ENCODE data around the gene OR2AG1. TPM values are rescaled to one million over a fixed set of nuclear protein-coding genes. Genes with fewer than 3 reads are reported as not detected.

Gene OR2AG1
- total and polyA plus RNA-seq, 2 of the 4 experiments (the other 2 are of a cell fraction): not detected

DNA sequence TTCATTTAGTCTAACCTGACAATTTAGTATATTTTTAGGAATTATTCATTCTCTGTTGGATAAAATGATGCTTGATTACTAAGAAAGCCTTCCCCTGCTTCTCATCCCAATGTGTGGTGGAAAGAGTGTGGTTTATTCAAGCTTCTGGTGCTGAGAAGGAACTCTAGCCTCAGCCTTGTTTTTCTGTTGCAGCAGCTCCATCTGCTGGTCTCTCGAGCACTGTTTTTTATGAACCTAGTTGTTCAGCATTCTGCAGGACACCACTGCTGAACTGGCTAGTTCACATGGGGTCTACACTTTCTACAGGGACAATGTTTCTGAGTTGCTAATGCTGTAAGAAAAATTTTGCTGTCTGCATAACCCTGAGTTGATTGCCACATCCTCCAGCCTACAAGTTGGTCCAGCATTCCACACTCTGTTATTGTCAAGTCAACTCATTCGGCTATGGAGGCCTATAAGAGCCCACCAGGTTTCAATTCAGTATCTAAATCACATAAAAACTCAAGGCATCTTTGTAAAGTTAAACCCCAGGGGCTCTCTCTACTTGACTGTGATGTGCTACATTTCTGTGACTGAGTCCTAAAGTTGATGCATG, 25.4 kb upstream of the OR2AG1 start:
- peak; percentile 59 for DNase-seq
- 60% methylated on average over 1 of the region's 2 CpGs; no CpG with 5 or more reads in 1 of the 2 experiments for WGBS, 2 experiments (ENCODE audit: extremely low coverage in 2 of 2, insufficient read length in 1 of 2)
- ATAC-seq (ENCODE audit: low read depth): peak; percentile 90
- TF ChIP-seq SMC3 (IDR thresholded peaks at IDR 0.05; ENCODE audit: low read depth, low read length): peak; percentile 39; the same call in 1 of the 2 replicates
- TF ChIP-seq BHLHE40 (IDR thresholded peaks at IDR 0.05; ENCODE audit: low read depth, low read length): no peak
- TF ChIP-seq RAD21 (IDR thresholded peaks at IDR 0.05; ENCODE audit: low read length): peak; percentile 50; the same call in 1 of the 2 replicates
- TF ChIP-seq, protein P1, sequence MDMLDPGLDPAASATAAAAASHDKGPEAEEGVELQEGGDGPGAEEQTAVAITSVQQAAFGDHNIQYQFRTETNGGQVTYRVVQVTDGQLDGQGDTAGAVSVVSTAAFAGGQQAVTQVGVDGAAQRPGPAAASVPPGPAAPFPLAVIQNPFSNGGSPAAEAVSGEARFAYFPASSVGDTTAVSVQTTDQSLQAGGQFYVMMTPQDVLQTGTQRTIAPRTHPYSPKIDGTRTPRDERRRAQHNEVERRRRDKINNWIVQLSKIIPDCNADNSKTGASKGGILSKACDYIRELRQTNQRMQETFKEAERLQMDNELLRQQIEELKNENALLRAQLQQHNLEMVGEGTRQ (IDR thresholded peaks at IDR 0.05; ENCODE audit: low read depth, low read length): no peak
- TF ChIP-seq CHD1 (IDR thresholded peaks at IDR 0.05; ENCODE audit: low read depth, low read length): no peak
- no peak for TF ChIP-seq RFX5 (IDR thresholded peaks at IDR 0.05; ENCODE audit: low read depth, low read length)
- no peak for TF ChIP-seq MXI1 (IDR thresholded peaks at IDR 0.05; ENCODE audit: borderline replicate concordance, low read depth, low read length)
- no peak for TF ChIP-seq ELK1 (IDR thresholded peaks at IDR 0.05; ENCODE audit: borderline replicate concordance, low read depth, low read length)
- TF ChIP-seq POLR2A (IDR thresholded peaks at IDR 0.05; ENCODE audit: low read depth, low read length): no peak
- TF ChIP-seq NFE2L2 (IDR thresholded peaks at IDR 0.05; ENCODE audit: low read depth, low read length): no peak
- TF ChIP-seq MAZ (IDR thresholded peaks at IDR 0.05; ENCODE audit: borderline replicate concordance, low read depth, low read length): no peak
- no peak for TF ChIP-seq RCOR1 (IDR thresholded peaks at IDR 0.05; ENCODE audit: insufficient replicate concordance, low read length)
- TF ChIP-seq CEBPB (IDR thresholded peaks at IDR 0.05; ENCODE audit: low read depth, low read length): no peak
- TF ChIP-seq, protein P2, sequence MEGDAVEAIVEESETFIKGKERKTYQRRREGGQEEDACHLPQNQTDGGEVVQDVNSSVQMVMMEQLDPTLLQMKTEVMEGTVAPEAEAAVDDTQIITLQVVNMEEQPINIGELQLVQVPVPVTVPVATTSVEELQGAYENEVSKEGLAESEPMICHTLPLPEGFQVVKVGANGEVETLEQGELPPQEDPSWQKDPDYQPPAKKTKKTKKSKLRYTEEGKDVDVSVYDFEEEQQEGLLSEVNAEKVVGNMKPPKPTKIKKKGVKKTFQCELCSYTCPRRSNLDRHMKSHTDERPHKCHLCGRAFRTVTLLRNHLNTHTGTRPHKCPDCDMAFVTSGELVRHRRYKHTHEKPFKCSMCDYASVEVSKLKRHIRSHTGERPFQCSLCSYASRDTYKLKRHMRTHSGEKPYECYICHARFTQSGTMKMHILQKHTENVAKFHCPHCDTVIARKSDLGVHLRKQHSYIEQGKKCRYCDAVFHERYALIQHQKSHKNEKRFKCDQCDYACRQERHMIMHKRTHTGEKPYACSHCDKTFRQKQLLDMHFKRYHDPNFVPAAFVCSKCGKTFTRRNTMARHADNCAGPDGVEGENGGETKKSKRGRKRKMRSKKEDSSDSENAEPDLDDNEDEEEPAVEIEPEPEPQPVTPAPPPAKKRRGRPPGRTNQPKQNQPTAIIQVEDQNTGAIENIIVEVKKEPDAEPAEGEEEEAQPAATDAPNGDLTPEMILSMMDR (conservative IDR thresholded peaks at IDR 0.05; ENCODE audit: low read depth, low read length): peak; percentile 54
- TF ChIP-seq FOS (IDR thresholded peaks at IDR 0.05; ENCODE audit: low read depth, low read length): no peak

More for the DNA sequence above, 25.4 kb upstream of the OR2AG1 start:
- Histone ChIP-seq H2BK120ac (ENCODE audit: low read depth, low read length) (no peak overlapping the region), H3K9me3 (ENCODE audit: control insufficient read depth, insufficient read depth, low read length) (no peaks in the 10 kb centered on the region), H3K9ac (ENCODE audit: low read depth, low read length) (no peak overlapping the region), H3K14ac (replicated peaks; ENCODE audit: low read depth, low read length) (no peak overlapping the region), H4K5ac (ENCODE audit: low read depth, low read length) (no peak overlapping the region), H2BK15ac (ENCODE audit: low read depth, low read length) (no peak overlapping the region), H3K4me3 (ENCODE audit: insufficient read depth, low read depth, low read length) (no peak overlapping the region), H3K18ac (ENCODE audit: low read depth, low read length) (no peak overlapping the region), H3K23ac (ENCODE audit: low read depth, low read length) (no peak overlapping the region), H3K4ac (ENCODE audit: low read depth, low read length) (no peak overlapping the region), H2AK5ac (ENCODE audit: low read depth, low read length) (no peak overlapping the region), H3K36me3 (ENCODE audit: control insufficient read depth, insufficient read depth, low read length) (no peaks in the 10 kb centered on the region), H3K4me2 (ENCODE audit: low read depth, low read length) (no peak overlapping the region), H2BK20ac (ENCODE audit: low read depth, low read length) (no peak overlapping the region), H3K27ac (ENCODE audit: insufficient read depth, low read length) (no peak overlapping the region), H3K4me1 (ENCODE audit: control insufficient read depth, insufficient read depth, low read length) (no peaks in the 10 kb centered on the region), H4K91ac (ENCODE audit: insufficient read depth, low read depth, low read length) (no peak overlapping the region), H2AFZ (replicated peaks; ENCODE audit: low read length, poor library complexity) (no peak overlapping the region), H4K20me1 (ENCODE audit: insufficient read depth, low read length) (no peaks in the 10 kb centered on the region), H2AK9ac (replicated peaks; ENCODE audit: low read depth, low read length, poor library complexity) (no peak overlapping the region), H2BK5ac (ENCODE audit: low read depth, low read length, poor library complexity, severe bottlenecking) (no peak overlapping the region), H3K79me1 (ENCODE audit: low read depth in 1 of 2, low read length in 2 of 2) (no peaks in the 10 kb centered on the region), H3K9me1 (ENCODE audit: insufficient read depth, low read length) (no peaks in the 10 kb centered on the region), H3K56ac (ENCODE audit: extremely low read depth, insufficient read depth, low read length) (no peak overlapping the region), H3K27me3 (ENCODE audit: control insufficient read depth, insufficient read depth, low read length) (no peaks in the 10 kb centered on the region; the same call in 1 of the 2 replicates), H4K8ac (ENCODE audit: low read depth in 2 of 2, low read length in 2 of 2) (no peak overlapping the region)
- ChIA-PET POLR2A (ENCODE audit: unreplicated experiment) (interaction anchor here (0.6 kb wide), 1 partner anchor 282 kb away, joined by 3 read pairs; no protein-coding TSS in a partner anchor), CTCF (interaction anchor here (0.5 to 1.2 kb wide), 7 partner anchors 11 to 378 kb away, joined by 3 to 9 read pairs (median 4); no protein-coding TSS in a partner anchor)
- no TSS peak for BruUV-seq (replicated peaks)
- in situ Hi-C loops (cut with MboI; ENCODE audit: low sequenced_read_pairs) (no loop called here), dilution Hi-C loops (cut with HindIII; ENCODE audit: low sequenced_read_pairs, unreplicated experiment) (no loop called here), intact Hi-C loops (cut with micrococcal nuclease) (loop anchor here (5.0 kb wide), 4 partner anchors 140 to 685 kb away; partner anchors contain the start of genes ILK, RRP8 and TPP1)
